GM12874 (cell line): ENCODE data around the gene RNPEPL1.

Experiments
- CTCF ChIP-seq: IDR thresholded peaks from 2 replicates; pipeline ENCODE4 v1.5.1; 2011; ENCODE audit warnings: low read depth, mild to moderate bottlenecking, control low read depth, low read length, moderate library complexity; ENCODE audit not compliant: insufficient read depth

The RNPEPL1 gene

GRCh38 chr2:240594511-240595380 lies 26.5 kb downstream of the RNPEPL1 start:
- no peak for TF ChIP-seq CTCF

- TF ChIP-seq CTCF = peak; percentile 43; the same call in 1 of the 2 replicates
These were observed 27.2 kb downstream of the RNPEPL1 start for GRCh38 chr2:240595381-240596079.

- no peak for TF ChIP-seq CTCF
These were observed 27.8 kb downstream of the RNPEPL1 start for GRCh38 chr2:240596080-240596460.

GRCh38 chr2:240596491-240596931 lies 28.2 kb downstream of the RNPEPL1 start:
- no peak for TF ChIP-seq CTCF

- TF ChIP-seq CTCF = no peak
These were observed 28.8 kb downstream of the RNPEPL1 start for GRCh38 chr2:240597054-240597418.

GRCh38 chr2:240597419-240598181 lies 29.3 kb downstream of the RNPEPL1 start:
- no peak for TF ChIP-seq CTCF

- no peak for TF ChIP-seq CTCF
These were observed 30.1 kb downstream of the RNPEPL1 start for GRCh38 chr2:240598311-240598911.
